RPMI7951 (cell line): Measurements from ENCODE around the gene PCDHGA4. TPM values are rescaled to one million over a fixed set of nuclear protein-coding genes. Genes with fewer than 3 reads are reported as not detected.
"Not testable (repeated sequence)": the region's sequence is repeated elsewhere in the genome, so short reads cannot be mapped to it uniquely, and the experiment has no call there.

Experiments used
- DNase-seq: peaks from one replicate; pipeline ENCODE4 v3.0.0-alpha.2; 2012; ENCODE audit warnings: low read depth
- total RNA-seq: library from RNA; depleted of rRNA; stranded (reverse); fragments of >200 nt; shearing (Covaris generic); gene quantifications from 2 replicates; pipeline ENCODE4 v1.2.3, GENCODE V29; 2014; rRNA removed

PCDHGA4 gene
- 3.8 and 4.8 TPM in 2 replicates for total RNA-seq

DNA sequence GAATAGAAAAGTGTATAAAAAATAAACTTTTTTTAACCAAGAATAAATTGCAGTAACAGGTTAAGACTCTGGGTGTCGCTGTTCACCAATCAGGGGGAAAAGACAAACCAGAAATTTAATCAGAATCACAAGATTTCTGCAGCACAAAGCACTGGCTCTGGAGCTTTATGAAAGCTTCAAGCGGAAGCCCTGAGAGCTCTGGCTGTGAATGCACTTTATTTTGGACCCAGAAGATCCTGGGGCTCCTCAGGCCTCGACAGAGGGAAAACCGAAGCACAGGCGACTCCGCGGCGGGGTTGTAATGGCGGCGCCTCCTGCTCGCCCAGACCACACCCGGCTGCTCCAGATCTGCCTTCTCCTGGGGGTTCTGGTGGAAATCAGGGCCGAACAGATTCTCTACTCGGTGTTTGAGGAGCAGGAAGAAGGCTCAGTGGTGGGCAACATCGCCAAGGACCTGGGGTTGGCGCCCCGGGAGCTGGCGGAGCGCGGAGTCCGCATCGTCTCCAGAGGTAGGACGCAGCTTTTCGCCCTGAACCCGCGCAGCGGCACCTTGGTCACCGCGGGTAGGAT lies at the start of gene PCDHGA4:
TSS of gene PCDHGA4 (plus strand) at position 122 of the 570 bp plus-strand sequence. CDS start at position 209, 87 bp downstream.
- no peak for DNase-seq

DNA sequence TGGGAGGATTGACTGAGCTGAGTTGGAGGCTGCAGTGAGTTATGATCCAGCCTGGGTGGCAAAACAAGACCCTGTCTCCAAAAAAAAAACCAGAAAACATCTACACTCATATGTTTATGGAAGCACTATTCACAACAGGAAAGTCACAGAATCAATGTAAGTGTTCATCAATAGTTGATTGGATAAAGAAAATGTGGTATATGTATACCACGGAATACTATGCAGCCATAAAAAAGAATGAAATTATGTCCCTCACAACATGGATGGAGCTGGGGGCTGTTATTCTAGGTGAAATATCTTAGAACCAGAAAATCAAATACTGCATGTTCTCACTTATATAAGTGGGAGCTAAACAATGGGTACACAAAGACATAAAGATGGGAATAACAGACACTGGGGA lies 48.2 kb upstream of the PCDHGA4 start:
- DNase-seq, result no peak

DNA sequence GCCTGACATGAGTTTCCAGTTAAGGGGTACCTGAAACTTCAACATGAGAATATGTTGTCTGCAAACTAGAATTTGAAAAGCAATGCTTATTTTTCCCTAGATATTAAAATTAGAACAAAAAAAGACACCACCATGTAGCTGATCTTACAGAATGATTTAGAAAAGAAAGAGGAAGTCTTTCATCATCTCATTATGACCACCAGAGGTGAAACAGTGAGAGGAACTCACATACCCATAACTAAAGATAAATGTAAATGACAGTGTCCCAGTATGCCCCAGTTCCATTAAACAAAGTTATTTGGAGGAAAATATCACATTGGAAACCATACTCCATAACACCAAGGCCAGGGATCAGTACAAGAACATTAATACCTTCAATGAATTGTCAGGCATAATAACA lies 41.1 kb upstream of the PCDHGA4 start:
- DNase-seq, result no peak

DNA sequence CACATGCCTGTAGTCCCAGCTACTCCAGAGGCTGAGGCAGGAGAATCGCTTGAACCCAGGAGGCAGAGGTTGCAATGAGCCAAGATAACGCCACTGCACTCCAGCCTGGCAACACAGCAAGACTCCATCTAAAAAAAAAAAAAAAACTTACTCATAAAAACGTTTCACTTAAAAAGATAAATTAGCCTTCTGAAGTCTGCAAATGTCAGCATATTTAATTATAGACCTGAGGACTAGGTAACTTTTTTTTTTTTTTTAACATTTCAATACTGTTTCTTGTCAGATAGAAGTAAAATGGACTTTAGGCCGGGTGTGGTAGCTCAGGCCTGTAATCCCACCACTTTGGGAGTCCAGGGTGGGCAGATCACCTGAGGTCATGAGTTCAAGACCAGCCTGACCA lies 37.9 kb upstream of the PCDHGA4 start:
- not testable (repeated sequence) for DNase-seq

DNA sequence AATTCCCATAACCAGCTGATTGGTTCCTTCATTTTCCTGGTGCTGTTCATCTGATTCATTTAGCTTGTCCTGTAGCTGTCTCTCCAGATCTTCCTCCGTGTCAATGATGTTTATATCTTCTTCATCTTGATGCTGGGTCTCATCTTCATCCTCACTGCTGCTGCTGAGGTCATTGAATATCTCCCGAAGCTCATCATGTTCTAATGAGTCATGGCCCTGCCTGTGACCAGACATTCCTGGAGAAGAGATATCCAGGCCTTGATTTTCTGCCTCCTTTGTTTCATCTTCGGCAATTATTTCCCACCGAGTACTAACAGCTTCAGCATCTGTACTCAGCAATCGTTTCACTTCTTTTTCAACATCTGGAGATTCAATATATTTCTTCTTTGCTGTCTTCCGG lies 35.6 kb upstream of the PCDHGA4 start:
- DNase-seq, result no peak

DNA sequence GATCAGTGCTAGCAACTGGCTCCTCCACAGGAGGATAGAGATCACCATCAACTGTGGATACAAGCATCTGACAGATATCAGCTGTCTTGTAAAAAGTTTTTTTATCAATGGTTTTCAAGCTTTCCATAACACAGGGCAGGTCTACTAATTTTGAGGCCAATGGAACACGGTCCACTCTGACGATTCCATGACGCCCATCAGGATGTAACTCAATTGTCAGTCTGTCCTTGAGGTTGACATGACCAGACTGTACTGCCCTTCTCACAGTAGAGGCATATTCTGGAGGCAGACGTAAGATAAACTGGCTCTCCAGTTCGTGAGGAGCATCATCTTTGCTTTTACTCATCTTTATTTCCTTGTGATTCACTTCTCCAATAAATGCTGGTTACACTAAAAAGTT lies 35.1 kb upstream of the PCDHGA4 start:
- DNase-seq, result peak; percentile 5

DNA sequence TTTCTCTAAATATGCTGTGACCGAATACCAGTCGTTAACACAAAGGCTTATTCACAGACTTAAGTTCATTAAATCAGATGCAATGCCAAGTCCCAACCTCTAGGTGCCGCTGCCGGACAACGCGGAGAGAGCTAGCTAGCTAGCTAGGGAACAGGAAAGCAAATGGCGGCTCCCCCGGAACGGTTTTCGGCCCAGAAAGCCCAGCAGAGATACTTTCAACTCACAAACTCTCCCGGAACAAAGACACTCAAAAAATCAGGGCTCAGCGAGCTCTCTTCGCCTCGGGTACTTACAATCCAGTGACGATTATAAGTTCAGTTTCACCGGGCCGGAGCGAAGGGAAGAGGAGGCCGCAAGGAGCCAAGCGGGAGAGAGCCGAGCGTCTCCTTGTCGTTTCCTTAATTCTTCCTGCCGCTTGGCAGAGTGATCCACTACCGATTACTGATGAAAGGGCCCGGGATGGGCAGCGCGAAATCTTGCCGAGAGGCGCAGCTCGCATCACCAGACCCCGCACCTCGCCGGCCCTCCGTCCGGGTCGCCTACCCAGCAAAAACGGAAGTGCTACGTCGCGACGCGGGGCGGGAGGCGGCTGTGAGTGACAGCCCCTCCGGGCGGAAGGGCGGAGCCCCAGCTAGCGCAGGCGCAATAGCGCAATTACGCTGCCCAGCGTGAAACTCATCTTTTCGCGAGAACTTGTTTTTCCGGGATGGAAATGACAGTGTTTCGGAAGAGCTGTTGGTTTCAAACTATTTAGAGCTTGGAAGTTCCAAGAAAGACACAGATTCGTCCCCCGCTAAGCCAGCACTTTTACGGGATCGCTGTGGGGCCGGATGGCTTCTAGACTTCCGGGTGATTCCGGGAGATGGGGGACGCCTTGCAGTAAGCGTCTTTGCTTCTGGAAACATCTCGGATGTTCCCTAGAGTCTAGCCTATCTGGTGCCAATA lies 34.3 kb upstream of the PCDHGA4 start, which contains the start of gene TAF7:
TSS of gene TAF7 (minus strand) at position 560 of the 945 bp plus-strand sequence. CDS start 740 bp downstream, outside the sequence.
- peak; percentile 88 for DNase-seq

DNA sequence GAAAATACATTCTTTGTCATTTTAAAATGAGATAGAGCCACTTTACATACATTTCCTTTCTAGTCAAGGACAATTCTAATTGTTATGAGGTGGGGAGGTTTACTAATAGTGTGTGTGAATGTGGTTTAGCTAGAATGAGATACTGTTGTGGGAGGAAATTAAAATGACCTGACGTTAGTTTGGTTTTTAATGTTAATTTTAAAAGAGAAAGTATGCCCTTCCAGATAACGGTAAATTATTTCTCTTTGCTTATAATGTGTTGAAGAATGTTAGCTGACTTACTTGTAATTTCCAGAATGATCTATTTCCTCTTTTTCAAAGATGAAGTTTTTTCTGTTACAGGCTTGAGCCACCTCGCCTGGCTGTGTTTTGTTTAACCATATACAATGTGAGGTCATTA lies 32.6 kb upstream of the PCDHGA4 start:
- no peak for DNase-seq

DNA sequence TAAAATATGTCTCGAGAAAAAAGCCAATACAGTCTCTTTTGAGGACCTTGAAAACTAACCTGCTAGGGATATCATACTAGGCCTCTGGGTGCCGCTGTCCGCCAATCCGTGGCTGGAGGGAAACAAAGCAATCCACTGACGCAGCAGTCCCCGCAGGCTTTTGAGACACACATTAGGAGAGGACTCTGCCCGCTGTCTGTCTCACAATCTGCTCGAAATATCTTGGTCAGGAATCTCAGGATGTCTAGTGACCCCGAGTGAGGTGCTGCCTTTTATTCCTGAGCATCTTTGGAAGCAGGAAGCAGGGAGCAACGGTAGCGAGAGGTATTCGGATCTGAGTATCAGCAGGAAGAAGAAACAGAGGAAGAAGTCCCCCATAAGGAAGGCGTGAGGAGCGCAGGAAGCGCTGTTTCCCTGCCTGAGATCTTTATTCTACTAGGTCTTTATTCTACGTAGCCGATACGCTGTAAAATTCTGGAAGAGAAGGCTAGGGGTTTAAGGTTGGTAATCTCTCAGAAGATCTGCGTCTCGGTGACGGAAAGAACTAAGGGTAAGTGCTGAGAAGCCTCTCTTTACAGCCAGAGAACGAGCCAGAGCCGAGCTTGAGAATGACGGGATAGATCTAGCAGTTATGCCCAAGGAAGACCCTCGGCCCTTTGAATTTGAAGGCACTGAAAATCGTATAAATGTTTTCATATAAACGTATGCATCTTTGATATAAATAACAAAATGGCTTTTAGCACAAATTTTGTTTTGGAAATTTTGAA lies 28.6 kb upstream of the PCDHGA4 start:
- DNase-seq, result peak; percentile 81

DNA sequence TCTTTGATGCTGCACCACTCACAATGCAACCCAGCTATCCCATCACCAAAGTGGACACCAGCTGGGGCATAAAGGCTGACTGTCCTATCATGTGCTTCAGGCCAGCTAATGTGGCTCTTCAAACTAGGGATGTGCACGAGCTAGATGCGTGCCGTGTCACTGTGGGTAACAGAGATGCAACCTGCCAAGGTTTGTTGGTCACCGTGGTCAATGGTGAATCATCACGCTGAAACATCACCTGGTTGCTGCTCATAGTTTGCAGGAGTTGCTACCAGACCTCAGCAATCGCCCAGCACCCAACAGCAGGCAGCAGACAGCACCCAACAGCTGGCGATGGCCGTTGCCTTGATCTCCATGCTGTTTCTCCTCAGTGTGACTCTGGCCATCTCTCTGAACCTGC lies 26.6 kb upstream of the PCDHGA4 start:
- DNase-seq, result peak; percentile 18

DNA sequence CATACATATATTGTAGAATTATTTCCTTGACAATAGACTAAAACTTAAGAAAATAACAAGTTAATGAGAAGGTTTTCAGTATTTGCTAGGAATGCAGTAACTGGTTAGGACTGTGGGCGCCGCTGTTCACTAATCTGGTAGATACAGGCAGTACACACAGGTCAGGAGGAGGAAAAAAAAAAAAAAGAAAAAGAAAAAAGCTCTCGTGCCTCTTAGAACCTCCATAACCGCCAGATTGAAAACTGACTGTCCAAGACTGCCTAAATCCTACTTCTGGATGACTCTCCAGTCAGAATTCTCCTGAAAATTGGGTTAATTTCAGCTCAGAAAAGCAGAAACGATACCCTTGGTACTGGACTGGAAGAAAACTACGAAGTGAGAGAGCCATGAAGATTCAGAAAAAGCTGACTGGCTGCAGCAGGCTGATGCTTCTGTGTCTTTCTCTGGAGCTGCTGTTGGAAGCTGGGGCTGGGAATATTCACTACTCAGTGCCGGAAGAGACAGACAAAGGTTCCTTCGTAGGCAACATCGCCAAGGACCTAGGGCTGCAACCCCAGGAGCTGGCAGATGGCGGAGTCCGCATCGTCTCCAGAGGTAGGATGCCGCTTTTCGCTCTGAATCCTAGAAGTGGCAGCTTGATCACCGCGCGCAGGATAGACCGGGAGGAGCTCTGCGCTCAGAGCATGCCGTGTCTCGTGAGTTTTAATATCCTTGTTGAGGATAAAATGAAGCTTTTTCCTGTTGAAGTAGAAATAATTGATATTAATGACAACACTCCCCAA lies 24.3 kb upstream of the PCDHGA4 start, which contains the start of gene PCDHGA1:
TSS of gene PCDHGA1 (plus strand) at position 216 of the 782 bp plus-strand sequence.
- DNase-seq, result peak; percentile 72

DNA sequence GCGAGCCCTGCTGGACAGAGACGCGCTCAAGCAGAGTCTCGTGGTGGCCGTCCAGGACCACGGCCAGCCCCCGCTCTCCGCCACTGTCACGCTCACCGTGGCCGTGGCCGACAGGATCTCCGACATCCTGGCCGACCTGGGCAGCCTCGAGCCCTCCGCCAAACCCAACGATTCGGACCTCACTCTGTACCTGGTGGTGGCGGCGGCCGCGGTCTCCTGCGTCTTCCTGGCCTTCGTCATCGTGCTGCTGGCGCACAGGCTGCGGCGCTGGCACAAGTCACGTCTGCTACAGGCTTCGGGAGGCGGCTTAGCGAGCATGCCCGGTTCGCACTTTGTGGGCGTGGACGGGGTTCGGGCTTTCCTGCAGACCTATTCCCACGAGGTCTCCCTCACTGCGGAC lies 22.2 kb upstream of the PCDHGA4 start:
- not testable (repeated sequence) for DNase-seq

DNA sequence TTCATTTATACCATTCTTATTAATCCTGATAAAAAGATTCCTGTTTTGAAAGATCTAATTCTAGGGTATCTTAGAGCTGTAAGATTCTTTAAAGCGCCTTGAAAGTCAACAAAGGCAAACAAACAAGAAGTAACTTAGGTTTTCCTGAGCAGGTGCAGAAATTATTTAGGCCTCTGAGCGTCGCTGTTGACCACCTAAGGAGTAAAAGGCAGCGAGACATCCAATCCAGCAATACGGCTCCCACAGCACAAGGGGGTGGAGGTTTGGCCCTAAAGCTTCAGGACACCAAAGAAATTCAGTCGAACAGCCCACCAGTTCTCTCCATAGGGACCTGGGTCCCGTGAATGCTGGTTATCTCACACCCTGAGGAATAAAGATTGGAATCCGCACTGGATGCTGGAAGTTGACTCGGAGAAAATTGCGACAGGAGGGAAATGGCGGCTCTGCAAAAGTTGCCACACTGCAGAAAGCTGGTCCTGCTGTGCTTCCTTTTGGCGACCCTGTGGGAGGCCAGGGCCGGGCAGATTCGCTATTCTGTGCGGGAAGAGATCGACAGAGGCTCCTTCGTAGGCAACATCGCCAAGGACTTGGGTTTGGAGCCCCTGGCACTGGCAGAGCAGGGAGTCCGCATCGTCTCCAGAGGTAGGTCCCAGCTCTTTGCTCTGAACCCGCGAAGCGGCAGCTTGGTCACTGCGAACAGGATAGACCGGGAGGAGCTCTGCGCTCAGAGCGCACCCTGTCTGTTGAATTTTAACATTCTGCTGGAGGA lies 16.1 kb upstream of the PCDHGA4 start, which contains the start of gene PCDHGA2:
TSS of gene PCDHGA2 (plus strand) at position 223 of the 769 bp plus-strand sequence.
- peak; percentile 72 for DNase-seq

DNA sequence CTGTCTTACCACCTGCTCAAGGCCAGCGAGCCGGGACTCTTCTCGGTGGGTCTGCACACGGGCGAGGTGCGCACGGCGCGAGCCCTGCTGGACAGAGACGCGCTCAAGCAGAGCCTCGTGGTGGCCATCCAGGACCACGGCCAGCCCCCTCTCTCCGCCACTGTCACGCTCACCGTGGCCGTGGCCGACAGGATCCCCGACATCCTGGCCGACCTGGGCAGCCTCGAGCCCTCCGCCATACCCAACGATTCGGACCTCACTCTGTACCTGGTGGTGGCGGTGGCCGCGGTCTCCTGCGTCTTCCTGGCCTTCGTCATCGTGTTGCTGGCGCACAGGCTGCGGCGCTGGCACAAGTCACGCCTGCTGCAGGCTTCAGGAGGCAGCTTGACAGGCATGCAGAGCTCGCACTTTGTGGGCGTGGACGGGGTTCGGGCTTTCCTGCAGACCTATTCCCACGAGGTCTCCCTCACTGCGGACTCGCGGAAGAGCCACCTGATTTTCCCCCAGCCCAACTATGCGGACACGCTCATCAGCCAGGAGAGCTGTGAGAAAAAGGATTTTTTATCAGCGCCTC lies 14.0 kb upstream of the PCDHGA4 start:
- DNase-seq, result not testable (repeated sequence)

DNA sequence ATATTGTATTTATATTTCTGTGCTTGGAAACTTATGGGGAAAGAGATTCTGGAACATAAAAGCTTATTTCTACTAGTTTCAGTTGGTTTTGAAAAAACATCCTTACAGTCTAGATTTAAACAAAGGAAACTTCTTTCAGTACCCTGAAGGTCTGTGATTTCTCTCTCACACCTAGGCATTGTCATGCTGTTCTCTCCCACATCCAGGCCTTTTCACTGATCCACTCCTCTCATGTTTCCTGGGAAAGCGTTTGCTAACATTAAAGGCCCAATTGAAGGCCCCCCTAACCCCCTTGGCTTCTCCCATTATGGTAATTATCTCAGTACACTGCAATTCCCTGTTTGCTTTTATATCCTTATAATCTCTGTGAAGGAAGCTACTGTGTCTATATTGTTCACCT lies 12.0 kb upstream of the PCDHGA4 start:
- no peak for DNase-seq

DNA sequence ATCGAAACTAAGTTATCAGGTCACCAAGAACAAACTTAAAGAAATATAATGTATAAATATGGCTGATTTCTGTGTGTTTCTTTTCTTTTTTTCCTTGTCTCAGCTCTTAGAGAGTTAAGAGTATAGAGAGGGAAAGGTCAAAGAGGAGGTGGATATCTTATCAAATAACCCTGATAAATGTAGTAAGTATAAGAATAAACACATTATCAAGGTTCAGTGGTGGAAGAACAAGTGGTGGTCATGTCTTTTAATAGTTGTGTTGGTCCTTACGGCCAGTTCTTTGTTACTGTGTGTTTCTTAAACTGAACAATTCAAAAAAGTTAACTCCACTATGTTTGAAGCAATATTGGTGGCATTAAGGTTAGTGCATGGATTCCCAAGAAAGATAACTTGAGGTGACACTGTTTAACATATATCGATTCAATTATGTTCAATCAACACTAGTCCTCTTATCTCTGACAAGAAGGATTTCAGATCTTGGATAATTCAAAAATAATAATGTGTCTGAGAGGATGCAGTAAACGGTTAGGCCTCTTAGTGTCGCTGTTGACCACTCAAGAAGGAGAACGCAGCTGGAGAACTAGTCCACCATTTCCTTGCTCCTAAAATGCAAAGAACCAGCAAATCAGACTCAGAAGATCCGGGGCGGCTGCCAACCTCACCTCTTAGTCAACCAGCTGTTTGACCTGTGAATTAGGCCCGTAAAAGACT lies 11.4 kb upstream of the PCDHGA4 start, which contains the start of gene PCDHGA3:
TSS of gene PCDHGA3 (plus strand) at position 588 of the 711 bp plus-strand sequence. CDS start 205 bp downstream, outside the sequence.
- DNase-seq, result no peak

DNA sequence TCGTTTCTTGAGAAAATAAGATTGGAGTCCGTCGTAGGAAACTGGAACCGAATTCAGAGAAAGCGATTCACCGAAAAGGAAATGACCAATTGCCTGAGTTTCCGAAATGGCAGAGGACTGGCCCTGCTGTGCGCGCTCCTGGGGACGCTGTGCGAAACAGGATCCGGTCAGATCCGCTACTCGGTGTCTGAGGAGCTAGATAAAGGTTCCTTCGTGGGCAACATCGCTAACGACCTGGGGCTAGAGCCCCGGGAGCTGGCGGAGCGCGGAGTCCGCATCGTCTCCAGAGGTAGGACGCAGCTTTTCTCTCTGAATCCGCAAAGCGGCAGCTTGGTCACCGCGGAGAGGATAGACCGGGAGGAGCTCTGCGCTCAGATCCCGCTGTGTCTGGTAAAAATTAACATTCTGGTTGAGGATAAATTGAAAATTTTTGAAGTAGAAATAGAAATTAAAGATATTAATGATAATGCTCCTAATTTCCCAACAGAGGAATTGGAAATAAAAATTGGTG lies 10.8 kb upstream of the PCDHGA4 start:
- no peak for DNase-seq

DNA sequence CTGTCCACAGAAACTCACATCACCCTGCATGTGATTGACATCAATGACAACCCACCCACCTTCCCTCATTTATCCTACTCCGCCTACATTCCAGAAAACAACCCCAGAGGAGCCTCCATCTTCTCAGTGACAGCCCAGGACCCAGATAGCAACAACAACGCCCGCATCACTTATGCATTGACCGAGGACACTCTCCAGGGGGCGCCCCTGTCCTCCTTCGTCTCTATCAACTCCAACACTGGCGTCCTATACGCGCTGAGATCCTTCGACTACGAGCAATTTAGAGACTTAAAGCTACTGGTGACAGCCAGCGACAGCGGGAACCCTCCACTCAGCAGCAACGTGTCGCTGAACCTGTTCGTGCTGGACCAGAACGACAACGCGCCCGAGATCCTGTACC lies 9.5 kb upstream of the PCDHGA4 start:
- no peak for DNase-seq

DNA sequence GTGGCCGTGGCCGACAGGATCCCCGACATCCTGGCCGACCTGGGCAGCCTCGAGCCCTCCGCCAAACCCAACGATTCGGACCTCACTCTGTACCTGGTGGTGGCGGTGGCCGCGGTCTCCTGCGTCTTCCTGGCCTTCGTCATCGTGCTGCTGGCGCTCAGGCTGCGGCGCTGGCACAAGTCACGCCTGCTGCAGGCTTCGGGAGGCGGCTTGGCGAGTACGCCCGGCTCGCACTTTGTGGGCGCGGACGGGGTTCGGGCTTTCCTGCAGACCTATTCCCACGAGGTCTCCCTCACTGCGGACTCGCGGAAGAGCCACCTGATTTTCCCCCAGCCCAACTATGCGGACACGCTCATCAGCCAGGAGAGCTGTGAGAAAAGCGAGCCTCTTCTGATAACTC lies 8.8 kb upstream of the PCDHGA4 start:
- DNase-seq, result not testable (repeated sequence)
